SK-N-SH (cell line): ENCODE measurements around the gene USP40. TPM values are rescaled to one million over a fixed set of nuclear protein-coding genes. Genes with fewer than 3 reads are reported as not detected.

Experiments used
- CTCF ChIA-PET: fragments of 300-600, 350-600 bp; formaldehyde crosslinking; extraction: SDS; loops from one replicate; lab custom pipeline; 2021; lab: Yijun Ruan, JAX
- POLR2A ChIA-PET: fragments of 350-600 bp; sonication (Branson Sonifier 250); formaldehyde crosslinking; extraction: SDS; loops from one replicate; lab custom pipeline; 2020; ENCODE audit warnings: antibody characterized with exemption, inconsistent platforms; lab: Yijun Ruan, JAX
- DNase-seq: peaks from one replicate; pipeline ENCODE4 v3.0.0; 2012
- H2AFZ ChIP-seq: fragments of 200-600 bp; sonication (generic); 2 replicates; pipeline ENCODE4 v1.8.1; 2016; ENCODE audit warnings: antibody characterized with exemption, mild to moderate bottlenecking, low read depth
- H3F3A ChIP-seq: fragments of 200-600 bp; sonication (generic); replicated peaks from 2 replicates; pipeline ENCODE3; 2016; ENCODE audit warnings: antibody characterized with exemption, mild to moderate bottlenecking; ENCODE audit not compliant: insufficient read depth
- H3K27ac ChIP-seq, 2 experiments: fragments of 200-500 bp in 1 of 2; fragments of 200-600 bp in 1 of 2; sonication (Bioruptor generic) in 1 of 2; sonication (generic), shearing (Covaris generic) in 1 of 2; 2 replicates each; pipeline versions ENCODE4 v1.5.1 to v1.6.1; 2014 to 2016; ENCODE audit warnings: low read depth in 2 of 2, inconsistent platforms in 1 of 2, low read length in 1 of 2, mild to moderate bottlenecking in 1 of 2, mixed read lengths in 1 of 2
- H3K27me3 ChIP-seq: fragments of 200-600 bp; sonication (generic), shearing (Covaris generic); 2 replicates; pipeline ENCODE4 v1.6.1; 2016; ENCODE audit warnings: mixed run types; ENCODE audit not compliant: insufficient read depth
- H3K36me3 ChIP-seq, 2 experiments: fragments of 200-500 bp in 1 of 2; fragments of 200-600 bp in 1 of 2; sonication (Bioruptor generic) in 1 of 2; sonication (generic) in 1 of 2; replicated peaks in 1 of 2; 2 replicates each; pipeline versions ENCODE3 to v1.5.1; 2014 to 2016; ENCODE audit warnings: low read length in 1 of 2, mild to moderate bottlenecking in 1 of 2; ENCODE audit not compliant: insufficient read depth in 2 of 2, control insufficient read depth in 1 of 2
- H3K4me1 ChIP-seq, 2 experiments: fragments of 200-500 bp in 1 of 2; fragments of 200-600 bp in 1 of 2; sonication (Bioruptor generic) in 1 of 2; sonication (generic), shearing (Covaris generic) in 1 of 2; 2 replicates each; pipeline versions ENCODE4 v1.5.1 to v1.6.1; 2014 to 2016; ENCODE audit warnings: low read depth in 1 of 2, low read length in 1 of 2, mixed run types in 1 of 2; ENCODE audit not compliant: insufficient read depth in 2 of 2, control insufficient read depth in 1 of 2
- H3K4me2 ChIP-seq: fragments of 200-600 bp; sonication (generic), shearing (Covaris generic); 2 replicates; pipeline ENCODE4 v1.6.1; 2017; ENCODE audit warnings: mixed run types
- H3K4me3 ChIP-seq, 2 experiments: fragments of 200-500 bp in 1 of 2; fragments of 200-600 bp in 1 of 2; sonication (Bioruptor generic) in 1 of 2; sonication (generic), shearing (Covaris generic) in 1 of 2; 2 replicates each; pipeline versions ENCODE4 v1.5.1 to v1.8.1; 2014 to 2016; ENCODE audit warnings: low read depth in 2 of 2, inconsistent platforms in 1 of 2, low read length in 1 of 2, mild to moderate bottlenecking in 1 of 2, mixed read lengths in 1 of 2, moderate library complexity in 1 of 2
- H3K79me2 ChIP-seq: fragments of 200-600 bp; sonication (generic); 2 replicates; pipeline ENCODE4 v1.8.1; 2017; ENCODE audit warnings: mild to moderate bottlenecking; ENCODE audit not compliant: insufficient read depth
- H3K9ac ChIP-seq: fragments of 200-600 bp; sonication (generic); 2 replicates; pipeline ENCODE4 v1.6.1; 2017; ENCODE audit warnings: mixed run types
- H3K9me2 ChIP-seq: fragments of 200-600 bp; sonication (generic); 2 replicates; pipeline ENCODE4 v1.6.1; 2017; ENCODE audit warnings: mixed run types
- H3K9me3 ChIP-seq: fragments of 200-600 bp; sonication (generic); 2 replicates; pipeline ENCODE4 v1.6.1; 2017; ENCODE audit warnings: mixed run types, mild to moderate bottlenecking, moderate library complexity
- H4K20me1 ChIP-seq: fragments of 200-600 bp; sonication (generic); 2 replicates; pipeline ENCODE4 v1.6.1; 2017; ENCODE audit warnings: mild to moderate bottlenecking, mixed run types; ENCODE audit not compliant: insufficient read depth
- CTCF ChIP-seq: fragments of 200-600 bp; sonication (generic); IDR thresholded peaks from 2 replicates; pipeline ENCODE4 v1.6.1; 2017; ENCODE audit warnings: antibody characterized with exemption, mild to moderate bottlenecking, moderate library complexity
- EP300 ChIP-seq, 2 experiments: IDR thresholded peaks; 2 replicates each; pipeline versions ENCODE4 v1.4.0 to v1.6.1; 2012; ENCODE audit warnings: borderline replicate concordance in 1 of 2, low read depth in 1 of 2, low read length in 1 of 2
- FOXJ3 ChIP-seq: sonication (generic); formaldehyde crosslinking; IDR thresholded peaks from 2 replicates; pipeline ENCODE4 v1.5.1; 2020; ENCODE audit warnings: mild to moderate bottlenecking, missing genetic modification reagents
- FOXM1 ChIP-seq: IDR thresholded peaks from 2 replicates; pipeline ENCODE4 v1.4.0; 2012; ENCODE audit warnings: low read depth, mild to moderate bottlenecking
- MAX ChIP-seq: IDR thresholded peaks from 2 replicates; pipeline ENCODE4 v1.4.0; 2012; ENCODE audit warnings: low read depth
- RAD21 ChIP-seq: IDR thresholded peaks from 2 replicates; pipeline ENCODE4 v1.6.1; 2012; ENCODE audit warnings: mild to moderate bottlenecking, low read length
- REST ChIP-seq: IDR thresholded peaks from 2 replicates; pipeline ENCODE4 v1.6.1; 2012; ENCODE audit warnings: mild to moderate bottlenecking, low read depth, low read length, moderate library complexity
- RFX5 ChIP-seq: IDR thresholded peaks from 2 replicates; pipeline ENCODE4 v1.6.1; 2012; ENCODE audit warnings: mild to moderate bottlenecking, improper control_type of control experiment, low read length
- SMC3 ChIP-seq: IDR thresholded peaks from 2 replicates; pipeline ENCODE4 v1.6.1; 2012; ENCODE audit warnings: low read depth, low read length, improper control_type of control experiment
- TCF12 ChIP-seq: IDR thresholded peaks from 2 replicates; pipeline ENCODE4 v1.4.0; 2012
- TEAD4 ChIP-seq: IDR thresholded peaks from 2 replicates; pipeline ENCODE4 v1.4.0; 2012; ENCODE audit warnings: mild to moderate bottlenecking, borderline replicate concordance; ENCODE audit not compliant: insufficient read depth
- USF1 ChIP-seq: IDR thresholded peaks from 2 replicates; pipeline ENCODE4 v1.4.0; 2012; ENCODE audit warnings: low read depth, borderline replicate concordance
- USF2 ChIP-seq: fragments of 150-350 bp; IDR thresholded peaks from 2 replicates; pipeline ENCODE4 v1.6.1; 2017; ENCODE audit warnings: antibody characterized with exemption, low read length, low read depth, borderline replicate concordance
- WGBS: methylation state at CpG from one replicate; pipeline ENCODE4 v1.1.6; 2017; ENCODE audit warnings: low lambda C conversion rate; 5-methylcytosine and 5-hydroxymethylcytosine counted together
- polyA plus RNA-seq, 3 experiments: library from polyadenylated mRNA; depleted of rRNA; stranded (reverse); fragments of >200 nt; gene quantifications; 2 replicates each; pipeline ENCODE4 v1.2.3, GENCODE V29; 2012

The USP40 gene
- polyA plus RNA-seq, 1 of the 3 experiments (the other 2 are of a cell fraction), result 37.0 TPM

GRCh38 chr2:233448220-233448559 is 118.4 kb downstream of the USP40 start:
- H3K4me2 ChIP-seq, result no peak overlapping the region

More at GRCh38 chr2:233448220-233448559, 118.4 kb downstream of the USP40 start:
- no peak for TF ChIP-seq USF2
- TF ChIP-seq CTCF, result peak; percentile 46
- TF ChIP-seq REST, result no peak
- TF ChIP-seq EP300 (IDR thresholded peaks at IDR 0.05; ENCODE audit: borderline replicate concordance in 1 of 2, low read depth in 1 of 2, low read length in 1 of 2), result no peak
- peak; percentile 23 for TF ChIP-seq RAD21
- no peak for TF ChIP-seq TCF12
- TF ChIP-seq TEAD4, result no peak
- TF ChIP-seq FOXJ3, result no peak
- TF ChIP-seq RFX5, result no peak
- TF ChIP-seq FOXM1, result no peak
- peak; percentile 21 for TF ChIP-seq SMC3
- TF ChIP-seq MAX, result no peak
- no peak for TF ChIP-seq USF1
- no peaks in the 10 kb centered on the region for H3K9me2 ChIP-seq
- no peaks in the 10 kb centered on the region for H3K9me3 ChIP-seq
- no peaks in the 10 kb centered on the region for H4K20me1 ChIP-seq
- H3K36me3 ChIP-seq, result peaks cover 8 to 46% of the 10 kb centered on the region in 2 experiments
- H3K79me2 ChIP-seq, result peaks cover 5% of the 10 kb centered on the region; the same call in 1 of the 2 replicates
- WGBS, result 92% methylated on average over 11 of the region's 11 CpGs
- H3K27ac ChIP-seq, result no peak overlapping the region
- CTCF ChIA-PET, result interaction anchor here (0.7 to 2.7 kb wide), 10 partner anchors 11 to 469 kb away, joined by 3 to 19 read pairs (median 4); partner anchors contain the start of genes DGKD and TRPM8
- no peaks in the 10 kb centered on the region for H3K4me1 ChIP-seq
- no peak for DNase-seq
- H2AFZ ChIP-seq, result no peak overlapping the region
- no peak overlapping the region for H3K4me3 ChIP-seq
- no peaks in the 10 kb centered on the region for H3F3A ChIP-seq
- no peaks in the 10 kb centered on the region for H3K27me3 ChIP-seq
- H3K9ac ChIP-seq, result no peak overlapping the region
- POLR2A ChIA-PET, result no interaction called here
